NB4 (cell line): ENCODE measurements around the gene VRK3.

Experiments used
- DNase-seq: peaks from one replicate; pipeline ENCODE4 v3.0.0; 2010; ENCODE audit warnings: low read depth
- H3K4me3 ChIP-seq: one replicate; pipeline ENCODE4 v1.5.1; 2011; ENCODE audit warnings: mild to moderate bottlenecking, low read depth, low read length, moderate library complexity
- CTCF ChIP-seq: IDR thresholded peaks from one replicate; pipeline ENCODE4 v1.5.1; 2012; ENCODE audit warnings: low read depth, low read length
- MAX ChIP-seq: IDR thresholded peaks from 2 replicates; pipeline ENCODE4 v1.6.1; 2011; ENCODE audit warnings: low read depth, low read length
- MYC ChIP-seq: IDR thresholded peaks from 2 replicates; pipeline ENCODE4 v1.6.1; 2011; ENCODE audit warnings: low read depth, low read length
- POLR2A ChIP-seq: IDR thresholded peaks from 2 replicates; pipeline ENCODE4 v1.6.1; 2011; ENCODE audit warnings: mild to moderate bottlenecking; ENCODE audit not compliant: insufficient read length; ENCODE audit errors: extremely low read depth

Gene VRK3

GRCh38 chr19:49954933-49955332 is 70.2 kb downstream of the VRK3 start:
- no peak for DNase-seq
- TF ChIP-seq POLR2A (no peak), CTCF (no peak), MAX (no peak), MYC (no peak)

GRCh38 chr19:49954092-49954829 is 70.9 kb downstream of the VRK3 start:
- peak overlapping the region; percentile 42 for H3K4me3 ChIP-seq
- DNase-seq: peak; percentile 74
- TF ChIP-seq POLR2A (no peak), MAX (0 out of 2 replicates have a peak, but pooled peaks have one; percentile 15), MYC (no peak)

More at GRCh38 chr19:49954933-49955332, 70.2 kb downstream of the VRK3 start:
- peak overlapping the region; percentile 42 for H3K4me3 ChIP-seq

- DNase-seq: peak; percentile 61
- no peak for TF ChIP-seq CTCF
- TF ChIP-seq POLR2A: no peak
- TF ChIP-seq MAX: no peak
- no peak overlapping the region for H3K4me3 ChIP-seq
Observed at GRCh38 chr19:49953416-49953815, 71.8 kb downstream of the VRK3 start.

- no peak overlapping the region for H3K4me3 ChIP-seq
- no peak for DNase-seq
- TF ChIP-seq POLR2A (no peak), MYC (no peak), MAX (no peak), CTCF (no peak)
Observed at GRCh38 chr19:49952906-49953305, 72.3 kb downstream of the VRK3 start.

GRCh38 chr19:49952479-49952836 is 72.7 kb downstream of the VRK3 start:
- H3K4me3 ChIP-seq: no peak overlapping the region

More at GRCh38 chr19:49952479-49952836, 72.7 kb downstream of the VRK3 start:
- TF ChIP-seq MYC (no peak), POLR2A (no peak), MAX (no peak), CTCF (no peak)
- DNase-seq: no peak
